ENCODE results near the gene CNTNAP2.
"Not testable (repeated sequence)": the region's sequence is repeated elsewhere in the genome, so short reads cannot be mapped to it uniquely, and the experiment has no call there.

Gene CNTNAP2

DNA sequence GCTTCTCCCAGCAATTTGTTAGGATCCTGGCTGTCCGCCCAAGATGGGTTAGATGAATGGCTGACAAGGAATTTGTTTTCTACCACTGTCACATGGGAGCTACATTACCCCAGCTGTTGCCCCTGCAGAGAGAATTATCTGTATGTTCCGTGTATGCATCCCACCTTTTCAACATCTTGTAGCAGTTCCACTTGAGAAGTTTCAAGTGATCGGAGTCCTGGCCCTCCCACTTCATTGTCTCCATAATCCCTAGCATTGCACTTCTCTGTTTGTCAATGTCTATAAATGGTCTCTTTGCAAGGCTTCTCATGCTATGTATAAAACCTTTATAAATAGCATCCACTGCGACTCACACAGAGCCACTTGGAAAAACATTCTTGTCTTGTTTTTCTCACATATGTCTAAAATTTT is 972.5 kb downstream of the CNTNAP2 start:
- DNase-seq, result no peak

- no peak for DNase-seq
Measured at GRCh38 chr7:147089608-147090007, 973.0 kb downstream of the CNTNAP2 start.

DNA sequence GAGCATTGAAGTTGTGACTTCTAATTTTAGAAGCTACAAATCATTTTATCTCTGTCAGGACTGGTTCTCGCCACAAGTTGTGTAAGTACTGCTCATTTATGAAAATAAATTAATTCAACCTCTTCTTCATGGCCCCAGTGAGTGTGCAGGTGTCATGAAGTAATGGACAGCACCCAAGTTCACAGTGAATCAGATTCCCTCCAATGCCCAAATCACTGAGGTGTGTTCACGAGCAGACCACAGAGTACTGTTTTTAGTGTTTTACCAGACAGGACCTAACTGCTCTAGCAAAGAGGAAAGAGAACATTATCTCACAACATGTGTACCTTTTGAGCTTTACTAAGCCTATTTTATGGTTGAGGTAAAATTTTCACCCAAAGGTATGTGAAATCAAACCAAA is 980.0 kb downstream of the CNTNAP2 start:
- DNase-seq, result no peak

GRCh38 chr7:147103224-147103623 is 986.6 kb downstream of the CNTNAP2 start:
- no peak for DNase-seq

DNA sequence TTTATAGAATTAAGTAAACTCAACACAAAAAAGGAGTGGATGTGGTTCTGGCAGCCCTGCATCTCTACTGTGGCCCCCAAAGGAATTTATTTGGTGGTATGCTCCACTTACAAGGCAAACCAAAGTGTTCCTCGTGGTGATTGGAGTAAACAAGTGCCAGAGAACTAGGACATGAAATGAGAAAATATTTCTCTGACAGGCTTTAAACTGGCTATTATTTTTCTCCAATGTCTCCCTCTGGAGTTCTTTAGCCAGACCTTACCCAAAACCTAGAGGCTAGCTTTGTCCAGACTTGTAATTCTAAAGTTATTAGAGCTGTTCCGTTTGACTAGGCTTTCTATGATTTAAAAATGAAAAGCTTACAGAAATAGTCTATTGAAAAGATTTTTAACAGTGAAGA is 990.1 kb downstream of the CNTNAP2 start:
- DNase-seq, result no peak

DNA sequence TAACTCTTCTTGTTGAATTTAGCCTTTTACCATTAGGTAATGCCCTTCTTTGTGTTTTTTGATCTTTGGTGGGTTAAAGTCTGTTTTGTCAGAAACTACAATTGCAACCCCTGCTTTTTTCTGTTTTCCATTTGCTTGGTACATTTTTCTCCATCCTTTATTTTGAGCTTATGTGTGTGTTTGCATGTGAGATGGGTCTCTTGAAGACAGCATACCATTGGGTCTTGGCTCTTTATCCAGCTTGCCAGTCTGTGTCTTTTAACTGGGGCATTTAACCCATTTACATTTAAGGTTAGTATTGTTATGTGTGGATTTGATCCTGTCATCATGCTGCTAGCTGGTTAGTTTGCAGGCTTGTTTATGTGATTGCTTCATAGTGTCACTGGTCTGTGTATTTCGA is 997.9 kb downstream of the CNTNAP2 start:
- DNase-seq, result not testable (repeated sequence)

DNA sequence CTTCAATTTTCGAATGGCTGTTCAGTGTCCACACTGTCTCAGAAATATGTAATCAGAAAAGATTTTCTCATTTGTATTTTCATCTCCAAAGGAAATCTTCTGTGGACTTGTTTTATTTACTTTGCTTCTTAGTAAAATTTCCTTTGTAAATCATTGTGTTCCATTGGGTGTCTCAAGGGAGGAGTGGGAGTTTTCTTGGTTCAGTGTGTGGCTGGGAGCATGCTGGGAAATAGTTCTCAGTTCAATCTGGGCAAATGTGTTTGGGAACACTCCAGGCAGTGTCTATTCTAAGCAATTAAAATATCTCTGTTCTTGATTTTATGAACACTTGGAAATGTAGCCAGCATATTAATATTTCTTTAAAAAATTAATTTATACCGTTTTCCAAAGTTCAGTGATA is 1019.8 kb downstream of the CNTNAP2 start:
- no peak for DNase-seq

DNA sequence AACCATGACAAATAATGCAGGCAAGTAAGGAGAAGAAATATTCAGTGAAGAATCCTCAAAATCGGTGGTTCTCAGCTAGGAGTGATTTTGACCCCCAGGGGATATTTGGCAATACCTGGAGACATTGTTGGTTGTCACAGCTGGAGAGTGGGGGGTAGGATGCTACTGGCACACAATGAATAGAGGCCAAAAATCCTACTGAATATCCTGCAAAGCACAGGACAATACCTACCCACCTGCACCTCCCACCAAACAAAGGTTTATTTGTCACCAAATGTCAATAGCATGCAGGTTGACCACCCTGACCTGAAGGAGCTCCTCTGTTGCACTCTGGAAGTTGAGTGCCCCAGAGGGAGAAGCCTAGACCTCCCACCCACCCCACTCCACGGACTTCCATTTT is 1028.6 kb downstream of the CNTNAP2 start:
- DNase-seq, result no peak

DNA sequence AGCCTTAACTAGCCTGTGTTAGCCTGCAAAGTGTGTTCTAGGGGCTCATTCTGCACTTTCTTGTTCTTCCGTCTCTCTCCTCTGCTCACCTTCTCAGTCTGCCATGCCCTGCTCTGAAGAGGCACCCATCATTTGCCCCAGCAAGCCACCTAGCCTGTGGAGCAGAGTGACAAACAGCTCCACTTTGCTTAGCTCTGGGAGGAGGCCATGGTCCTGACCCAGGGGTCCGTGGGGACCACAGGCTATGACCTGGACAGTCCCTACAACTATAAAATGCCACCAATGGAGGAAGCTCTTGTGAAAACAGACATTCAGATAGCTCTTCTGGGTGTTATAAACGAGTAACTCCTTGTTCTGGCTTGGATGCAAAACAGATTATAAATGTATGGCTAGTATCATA is 1029.6 kb downstream of the CNTNAP2 start:
- DNase-seq, result no peak

DNA sequence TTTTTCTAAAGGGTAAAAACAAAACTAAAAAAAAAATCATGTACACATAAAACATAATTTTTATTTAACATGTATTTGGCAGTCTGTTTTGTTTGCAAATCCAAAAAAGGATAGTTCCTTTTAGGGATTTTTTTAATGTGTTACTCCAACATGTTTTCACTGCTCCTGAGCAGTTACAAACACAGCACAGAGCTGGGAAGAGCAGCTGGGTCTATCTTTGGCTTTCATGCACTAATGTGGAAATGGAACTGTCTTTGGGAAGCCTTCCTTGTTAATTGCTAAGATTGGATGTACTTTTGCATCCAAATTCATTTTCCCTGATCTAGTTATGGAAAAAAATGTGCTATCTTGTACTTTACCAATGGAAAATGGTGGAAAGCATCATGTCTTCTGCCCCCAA is 1035.1 kb downstream of the CNTNAP2 start:
- no peak for DNase-seq

GRCh38 chr7:147153571-147153970 is 1037.0 kb downstream of the CNTNAP2 start:
- no peak for DNase-seq

DNA sequence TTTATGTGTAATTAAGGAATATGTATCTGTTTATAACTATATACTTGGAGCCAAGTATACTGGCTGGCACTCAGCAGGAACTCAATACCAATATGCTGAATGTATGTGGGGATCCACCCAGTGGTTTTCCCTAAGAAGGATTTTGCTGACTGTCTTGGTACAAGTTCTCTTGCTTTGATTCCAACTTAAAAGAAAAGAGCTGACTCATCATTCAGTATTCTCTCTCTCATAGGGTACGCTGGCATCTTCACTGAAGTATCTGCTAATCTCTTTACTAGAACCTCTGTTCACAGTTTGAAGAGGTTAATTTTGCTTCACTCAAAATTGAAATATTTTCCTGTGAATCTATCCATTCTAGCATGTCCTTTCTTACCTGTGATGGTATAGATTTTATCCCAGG is 1044.8 kb downstream of the CNTNAP2 start:
- DNase-seq, result no peak

GRCh38 chr7:147170341-147171012 is 1053.9 kb downstream of the CNTNAP2 start:
- no peak for DNase-seq

DNA sequence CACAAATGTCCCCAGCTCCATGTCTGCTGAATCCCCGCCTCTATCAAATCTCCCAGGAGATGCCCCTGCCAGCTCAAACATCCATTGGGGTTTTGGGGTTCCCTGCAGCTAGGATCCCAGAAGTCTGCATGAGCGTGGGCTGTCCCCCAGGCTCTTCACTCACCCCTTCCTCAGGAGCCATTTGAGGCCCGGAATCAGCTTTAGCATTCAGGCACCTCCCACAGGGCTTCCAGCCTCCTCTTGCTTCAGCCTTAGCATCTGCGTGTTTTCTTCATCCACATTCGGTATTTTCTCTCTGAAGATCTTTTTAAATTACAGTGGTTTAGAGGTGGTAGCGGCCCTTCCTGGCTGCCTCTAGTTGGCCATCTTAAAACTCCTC is 1054.4 kb downstream of the CNTNAP2 start:
- DNase-seq, result no peak

GRCh38 chr7:147173883-147174282 is 1057.3 kb downstream of the CNTNAP2 start:
- DNase-seq, result no peak

- DNase-seq, result no peak
Measured at GRCh38 chr7:147182874-147183273, 1066.3 kb downstream of the CNTNAP2 start.

DNA sequence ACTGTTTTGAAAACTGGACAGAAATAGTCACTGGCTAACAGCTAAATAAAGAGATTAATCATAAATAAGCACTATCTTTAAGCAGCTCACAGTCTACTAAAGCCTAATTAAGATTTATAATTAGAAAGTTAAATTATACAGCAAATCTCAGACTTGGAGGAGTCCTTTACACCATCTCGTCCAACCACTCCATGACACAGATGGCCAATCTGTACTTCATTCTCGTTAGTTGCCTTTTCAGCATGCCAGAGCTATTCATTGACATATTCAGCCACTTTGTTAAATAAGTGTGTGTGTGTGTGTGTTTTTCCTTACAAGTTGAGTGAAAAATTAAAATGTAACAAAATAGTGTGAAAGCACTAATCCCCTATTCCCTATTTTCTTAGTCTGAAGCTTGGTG is 1066.7 kb downstream of the CNTNAP2 start:
- no peak for DNase-seq

DNA sequence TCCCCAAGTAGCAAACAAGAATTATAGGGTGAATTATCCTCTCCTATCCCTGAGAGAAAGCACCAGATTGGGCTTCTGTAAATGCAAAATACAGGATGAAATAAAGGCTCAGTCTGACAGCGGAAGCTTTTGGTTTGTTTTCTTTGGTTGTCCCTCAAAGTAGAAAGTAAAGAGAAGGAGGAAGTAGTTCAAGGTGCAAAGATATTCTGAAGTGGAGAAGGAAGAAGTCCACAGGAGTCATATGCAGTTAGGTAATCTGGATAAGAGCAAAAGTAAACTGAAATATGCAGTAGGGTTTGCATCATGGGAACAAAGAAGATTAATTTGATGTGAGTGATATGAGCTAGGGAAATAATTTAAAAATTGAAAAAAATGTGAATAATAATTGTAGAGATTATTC is 1071.9 kb downstream of the CNTNAP2 start:
- DNase-seq, result no peak

DNA sequence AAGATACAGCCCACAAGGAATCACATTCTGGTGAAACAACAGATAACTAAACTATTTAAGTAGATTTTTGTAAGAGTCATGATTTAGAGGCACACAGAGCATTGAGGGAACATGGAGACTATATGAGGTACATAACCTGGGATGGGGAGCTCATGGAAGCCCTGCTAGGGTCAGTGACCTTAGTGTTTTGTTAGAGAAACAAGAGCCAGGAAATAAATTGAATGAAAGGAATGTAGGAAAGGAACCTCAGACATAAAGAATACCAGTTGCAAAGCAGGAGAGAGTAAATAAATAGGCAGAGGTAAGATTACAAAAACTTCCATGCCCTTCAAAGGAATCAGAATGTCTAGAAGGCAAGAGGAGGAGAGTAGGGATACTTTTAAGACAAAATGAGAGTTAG is 1076.9 kb downstream of the CNTNAP2 start:
- no peak for DNase-seq

- no peak for DNase-seq
Measured at GRCh38 chr7:147196481-147196880, 1079.9 kb downstream of the CNTNAP2 start.

- no peak for DNase-seq
Measured at GRCh38 chr7:147197006-147197405, 1080.4 kb downstream of the CNTNAP2 start.

GRCh38 chr7:147199868-147200267 is 1083.3 kb downstream of the CNTNAP2 start:
- DNase-seq, result no peak

DNA sequence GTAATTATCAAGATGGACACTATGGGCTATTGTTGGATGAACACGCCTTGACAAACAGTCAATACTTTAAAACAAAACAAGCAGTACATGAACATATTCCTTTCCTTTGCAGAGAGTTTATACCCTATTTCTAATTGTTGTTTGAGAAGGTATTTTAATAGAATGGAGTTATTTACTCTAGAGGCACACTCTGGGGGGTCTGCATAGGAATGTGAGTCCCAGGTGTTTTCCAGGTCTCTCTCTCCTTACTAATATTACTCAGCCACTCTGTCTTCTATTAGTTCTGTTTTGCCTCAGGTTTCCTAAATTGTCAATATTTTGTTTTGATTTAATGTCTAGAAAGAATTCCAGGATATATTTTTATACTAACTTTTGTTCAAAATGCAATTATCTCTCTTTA is 1091.4 kb downstream of the CNTNAP2 start:
- DNase-seq, result no peak

GRCh38 chr7:147231275-147231674 is 1114.7 kb downstream of the CNTNAP2 start:
- no peak for DNase-seq
